GM12878 (cell line): ENCODE results near the gene SMPDL3B. TPM values are rescaled to one million over a fixed set of nuclear protein-coding genes. Genes with fewer than 3 reads are reported as not detected.

Experiments used
- ATAC-seq: fragments of 200-7000 bp; cut with Tn5 transposase; 3 replicates; pipeline ENCODE4 v1.9.1; 2020; ENCODE audit warnings: mild to moderate bottlenecking, moderate library complexity
- BruUV-seq: library from RNA; stranded (reverse); fragments of 400-500 nt; replicated peaks from 2 replicates; lab custom pipeline; 2021; lab: Mats Ljungman, UMichigan
- CTCF ChIA-PET: fragments of 300-600 bp; sonication (Branson Sonifier 250); formaldehyde crosslinking; extraction: SDS; loops from one replicate; lab custom pipeline; 2021; ENCODE audit warnings: inconsistent platforms; lab: Yijun Ruan, JAX
- POLR2A ChIA-PET: fragments of 350-600 bp; formaldehyde crosslinking; extraction: SDS; loops from one replicate; lab custom pipeline; 2021; ENCODE audit warnings: inconsistent platforms; lab: Charles Lee
- RAD21 ChIA-PET: fragments of 300-600 bp; sonication (Branson Sonifier 250); formaldehyde crosslinking; loops from one replicate; lab custom pipeline; 2023; ENCODE audit warnings: antibody characterized with exemption; ENCODE audit not compliant: unreplicated experiment; lab: Charles Lee
- SMC1A ChIA-PET: fragments of 300-600 bp; sonication (Branson Sonifier 250); formaldehyde crosslinking; loops from one replicate; lab custom pipeline; 2023; ENCODE audit not compliant: unreplicated experiment, uncharacterized antibody; lab: Charles Lee
- DNase-seq: peaks from one replicate; pipeline ENCODE4 v3.0.0-alpha.2; 2011; ENCODE audit warnings: low read depth, low spot score
- FAIRE-seq: peaks from 3 replicates; lab custom pipeline; 2011; peaks lifted over from hg19 to GRCh38; lab: Jason Lieb, UNC
- H2AFZ ChIP-seq: 2 replicates; pipeline ENCODE4 v1.6.0; 2011; ENCODE audit warnings: low read depth, low read length, control low read depth; ENCODE audit not compliant: control insufficient read depth
- H3K27ac ChIP-seq: 2 replicates; pipeline ENCODE4 v1.5.1; 2011; ENCODE audit warnings: control low read depth; ENCODE audit not compliant: control insufficient read depth, insufficient read depth
- H3K27me3 ChIP-seq, 2 experiments: replicated peaks in 1 of 2; 2 replicates each; pipeline versions ENCODE4 v1.6.0 to v1.6.1; 2011; ENCODE audit warnings: low read length in 1 of 2; ENCODE audit not compliant: control insufficient read depth in 2 of 2, insufficient read depth in 2 of 2
- H3K36me3 ChIP-seq, 2 experiments: 2 replicates each; pipeline ENCODE4 v1.5.1; 2011; ENCODE audit warnings: low read length in 1 of 2; ENCODE audit not compliant: control insufficient read depth in 2 of 2, insufficient read depth in 2 of 2
- H3K4me1 ChIP-seq: 2 replicates; pipeline ENCODE4 v1.6.1; 2011; ENCODE audit warnings: mild to moderate bottlenecking, low read length, moderate library complexity, mixed read lengths; ENCODE audit not compliant: control insufficient read depth, insufficient read depth
- H3K4me2 ChIP-seq: 2 replicates; pipeline ENCODE4 v1.6.0; 2011; ENCODE audit warnings: control low read depth; ENCODE audit not compliant: control insufficient read depth, insufficient read depth
- H3K4me3 ChIP-seq: fragments of 200-600 bp; sonication (generic); 2 replicates; pipeline ENCODE4 v1.5.1; 2016
- H3K79me2 ChIP-seq: 2 replicates; pipeline ENCODE4 v1.6.0; 2011; ENCODE audit warnings: low read length; ENCODE audit not compliant: control insufficient read depth, insufficient read depth
- H3K9ac ChIP-seq: 2 replicates; pipeline ENCODE4 v1.8.0; 2011; ENCODE audit warnings: low read length, control low read depth, mixed read lengths; ENCODE audit not compliant: control insufficient read depth, insufficient read depth
- H3K9me3 ChIP-seq: replicated peaks from 3 replicates; pipeline ENCODE4 v1.5.1; 2011; ENCODE audit warnings: mild to moderate bottlenecking, low read length; ENCODE audit not compliant: control insufficient read depth, insufficient read depth
- H4K20me1 ChIP-seq: 2 replicates; pipeline ENCODE4 v1.6.0; 2011; ENCODE audit not compliant: control insufficient read depth, insufficient read depth
- CUX1 ChIP-seq: IDR thresholded peaks from 2 replicates; pipeline ENCODE4 v1.6.1; 2012; ENCODE audit warnings: improper control_type of control experiment, low read depth, low read length; ENCODE audit not compliant: insufficient replicate concordance
- ELK1 ChIP-seq: IDR thresholded peaks from 2 replicates; pipeline ENCODE4 v1.6.1; 2012; ENCODE audit warnings: low read depth, low read length, improper control_type of control experiment
- ESRRA ChIP-seq: IDR thresholded peaks from 2 replicates; pipeline ENCODE4 v1.6.1; 2012; ENCODE audit warnings: mild to moderate bottlenecking, low read length, improper control_type of control experiment
- HDAC6 ChIP-seq: fragments of 200-600 bp; sonication (generic); IDR thresholded peaks from one replicate; pipeline ENCODE4 v1.8.0; 2017; ENCODE audit warnings: antibody characterized with exemption; ENCODE audit not compliant: unreplicated experiment
- IRF4 ChIP-seq: IDR thresholded peaks from 2 replicates; pipeline ENCODE4 v1.6.1; 2011; ENCODE audit warnings: low read depth, low read length
- MEF2B ChIP-seq: fragments of 450-650 bp; IDR thresholded peaks from 2 replicates; pipeline ENCODE4 v1.6.1; 2018; ENCODE audit warnings: mild to moderate bottlenecking, moderate library complexity; ENCODE audit not compliant: partially characterized antibody, poor library complexity, severe bottlenecking
- WGBS: methylation state at CpG from one replicate; pipeline ENCODE4 v1.1.6; 2016; ENCODE audit warnings: low lambda C conversion rate; ENCODE audit not compliant: insufficient replicate concordance, insufficient coverage; ENCODE audit errors: missing lambda C conversion rate; 5-methylcytosine and 5-hydroxymethylcytosine counted together
- in situ Hi-C: fragments of 300-500 bp; cut with MboI; formaldehyde crosslinking; loops from 9 replicates; pipeline ENCODE4 v1.14.3; 2018; ENCODE audit warnings: mixed read lengths
- intact Hi-C: fragments of 100-400 bp; cut with micrococcal nuclease; formaldehyde crosslinking; loops from one replicate; pipeline ENCODE4 v1.14.2; 2022; ENCODE audit not compliant: unreplicated experiment
- polyA plus RNA-seq, 11 experiments: library from polyadenylated mRNA; depleted of rRNA in 4 of 11; unstranded in 6 of 11; stranded (reverse) in 5 of 11; fragments of >200 nt; fragmentation: Nextera tagmentation in 4 of 11; fragmentation: Illumina TruSeq in 1 of 11; extraction: Ambion mirVana in 4 of 11; extraction: Trizol in 1 of 11; gene quantifications; 1 replicate in 1 of 11; 2 replicates in 10 of 11; pipeline versions ENCODE4 v1.2.1 to v1.2.3, GENCODE V29; 2011 to 2016; ENCODE audit warnings: inconsistent platforms in 2 of 11, missing spikeins in 2 of 11, low read depth in 1 of 11
- total RNA-seq, 4 experiments: library from RNA; depleted of rRNA in 3 of 4; stranded (reverse); fragments of >200 nt in 3 of 4; fragmentation: Illumina TruSeq in 1 of 4; extraction: Trizol in 1 of 4; gene quantifications; 2 replicates each; pipeline versions ENCODE4 v1.2.1 to v1.2.3, GENCODE V29; 2013 to 2021

The SMPDL3B gene
- total and polyA plus RNA-seq, 10 of the 15 experiments (the other 5 are each of a cell fraction or from before 2014, with no cell fraction given) = 0.56 to 2.7 (median 1.0) TPM

GRCh38 chr1:27906759-27907158 is 28.0 kb upstream of the SMPDL3B start:
- POLR2A ChIA-PET = interaction anchor here (0.5 to 0.7 kb wide), 2 partner anchors 28 to 147 kb away, joined by 3 read pairs; partner anchors contain the start of gene SMPDL3B
- in situ Hi-C loops = no loop called here

More at GRCh38 chr1:27906759-27907158, 28.0 kb upstream of the SMPDL3B start:
- Histone ChIP-seq H3K4me3 (no peak overlapping the region), H3K4me2 (no peak overlapping the region), H3K36me3 (peaks cover 2 to 21% of the 10 kb centered on the region in 2 experiments), H2AFZ (no peak overlapping the region), H4K20me1 (no peaks in the 10 kb centered on the region), H3K9ac (no peak overlapping the region), H3K27me3 (no peaks in the 10 kb centered on the region), H3K4me1 (no peaks in the 10 kb centered on the region), H3K79me2 (peaks cover 2% of the 10 kb centered on the region; the same call in 1 of the 2 replicates), H3K9me3 (no peaks in the 10 kb centered on the region), H3K27ac (no peak overlapping the region)
- ChIA-PET CTCF (interaction anchor here (1.7 kb wide), 1 partner anchor 33 kb away, joined by 5 read pairs; no protein-coding TSS in a partner anchor), RAD21 (no interaction called here), SMC1A (interaction anchor here (4.9 kb wide), 1 partner anchor 14 kb away, joined by 28 read pairs; no protein-coding TSS in a partner anchor)
- ATAC-seq (no peak), DNase-seq (no peak), FAIRE-seq (no peak)
- intact Hi-C loops = no loop called here
- WGBS = 86% methylated on average over 2 of the region's 2 CpGs
- no TSS peak for BruUV-seq
- TF ChIP-seq ELK1 (no peak), HDAC6 (no peak), CUX1 (no peak), ESRRA (no peak), MEF2B (no peak), IRF4 (no peak)
